Liver (tissue), 9 donors: Measurements from ENCODE around the gene FSD1. TPM values are rescaled to one million over a fixed set of nuclear protein-coding genes. Genes with fewer than 3 reads are reported as not detected.

Experiments used
- DNase-seq: peaks from one replicate; pipeline ENCODE4 v3.0.0-alpha.2; 2017; ENCODE audit warnings: low spot score
- H3K27ac ChIP-seq, 2 donors: one replicate each; pipeline ENCODE4 v1.7.0; 2013; ENCODE audit warnings: inconsistent platforms in 2 of 2, low read length in 2 of 2, control low read depth in 1 of 2, low read depth in 1 of 2, mild to moderate bottlenecking in 1 of 2
- H3K27me3 ChIP-seq, 4 donors: one replicate each; pipeline versions ENCODE4 v1.6.1 to v1.7.0; 2013; ENCODE audit warnings: low read length in 3 of 4, inconsistent platforms in 1 of 4, mild to moderate bottlenecking in 1 of 4, moderate library complexity in 1 of 4; ENCODE audit not compliant: control insufficient read depth in 4 of 4, insufficient read depth in 4 of 4
- H3K36me3 ChIP-seq, 4 donors: one replicate each; pipeline versions ENCODE4 v1.6.1 to v1.7.0; 2013; ENCODE audit warnings: low read length in 3 of 4, mild to moderate bottlenecking in 3 of 4, low read depth in 1 of 4, moderate library complexity in 1 of 4; ENCODE audit not compliant: control insufficient read depth in 4 of 4, insufficient read depth in 3 of 4
- H3K4me1 ChIP-seq, 4 donors: one replicate each; pipeline versions ENCODE4 v1.6.1 to v1.7.0; 2013; ENCODE audit warnings: low read length in 3 of 4, mild to moderate bottlenecking in 3 of 4, moderate library complexity in 1 of 4; ENCODE audit not compliant: control insufficient read depth in 4 of 4, insufficient read depth in 4 of 4
- H3K4me3 ChIP-seq, 3 donors: one replicate each; pipeline versions ENCODE4 v1.6.1 to v1.7.0; 2013; ENCODE audit warnings: low read length in 3 of 3, control low read depth in 1 of 3, low read depth in 1 of 3, mild to moderate bottlenecking in 1 of 3
- H3K9ac ChIP-seq, 2 donors: one replicate each; pipeline ENCODE4 v1.7.0; 2013; ENCODE audit warnings: low read length in 2 of 2, mild to moderate bottlenecking in 2 of 2, moderate library complexity in 2 of 2, control low read depth in 1 of 2, low read depth in 1 of 2
- H3K9me3 ChIP-seq, 4 donors: one replicate each; pipeline versions ENCODE4 v1.6.1 to v1.7.0; 2013; ENCODE audit warnings: low read length in 3 of 4; ENCODE audit not compliant: control insufficient read depth in 4 of 4
- FOXA1 ChIP-seq: IDR thresholded peaks from 2 replicates; pipeline ENCODE4 v1.6.1; 2016; ENCODE audit warnings: antibody characterized with exemption
- FOXA2 ChIP-seq: IDR thresholded peaks from 2 replicates; pipeline ENCODE4 v1.6.1; 2016; ENCODE audit warnings: antibody characterized with exemption
- HNF4A ChIP-seq, 2 donors: conservative IDR thresholded peaks; 2 replicates each; pipeline ENCODE4 v1.6.1; 2016; ENCODE audit warnings: antibody characterized with exemption in 2 of 2, mild to moderate bottlenecking in 2 of 2
- JUND ChIP-seq, 2 donors: IDR thresholded peaks; 2 replicates each; pipeline ENCODE4 v1.6.1; 2016; ENCODE audit warnings: antibody characterized with exemption in 2 of 2
- NR2F2 ChIP-seq: IDR thresholded peaks from 2 replicates; pipeline ENCODE4 v1.6.1; 2016; ENCODE audit warnings: antibody characterized with exemption
- RAD21 ChIP-seq, 2 donors: IDR thresholded peaks; 2 replicates each; pipeline ENCODE4 v1.6.1; 2016; ENCODE audit warnings: antibody characterized with exemption in 2 of 2, mild to moderate bottlenecking in 2 of 2
- RXRA ChIP-seq, 2 donors: IDR thresholded peaks; 2 replicates each; pipeline ENCODE4 v1.6.1; 2017 to 2018; ENCODE audit warnings: antibody characterized with exemption in 2 of 2, mild to moderate bottlenecking in 1 of 2
- SP1 ChIP-seq: IDR thresholded peaks from 2 replicates; pipeline ENCODE4 v1.6.1; 2018; ENCODE audit warnings: antibody characterized with exemption, mild to moderate bottlenecking
- YY1 ChIP-seq: IDR thresholded peaks from 2 replicates; pipeline ENCODE4 v1.6.1; 2016; ENCODE audit warnings: antibody characterized with exemption, mild to moderate bottlenecking
- WGBS: extraction: QIAGEN DNeasy Blood & Tissue Kit; methylation state at CpG from one replicate; pipeline ENCODE4 v1.1.7; 2013; 5-methylcytosine and 5-hydroxymethylcytosine counted together
- polyA plus RNA-seq, 2 donors: library from polyadenylated mRNA; stranded (reverse) in 1 of 2; unstranded in 1 of 2; fragments of 200-250 nt in 1 of 2; fragments of >200 nt in 1 of 2; fragmentation: Nextera tagmentation in 1 of 2; extraction: Ambion mirVana in 1 of 2; gene quantifications; one replicate each; pipeline versions ENCODE4 v1.2.1 to v1.2.3, GENCODE V29; 2013 to 2015
- total RNA-seq, 2 donors: library from RNA; depleted of rRNA; stranded (reverse); fragments of >200 nt; gene quantifications; one replicate each; pipeline ENCODE4 v1.2.3, GENCODE V29; 2014
- TF ChIP-seq, protein P1 (sequence below): fragments of 150-350 bp; IDR thresholded peaks from 2 replicates; pipeline ENCODE4 v1.5.1; 2017; ENCODE audit warnings: improper control_type of control experiment, low read depth, low read length; ENCODE audit not compliant: missing input control
- TF ChIP-seq, protein P2 (sequence below): IDR thresholded peaks from 2 replicates; pipeline ENCODE4 v1.6.1; 2016; ENCODE audit warnings: antibody characterized with exemption
- TF ChIP-seq, protein P3 (sequence below): IDR thresholded peaks from 2 replicates; pipeline ENCODE4 v1.6.1; 2016; ENCODE audit warnings: antibody characterized with exemption
- TF ChIP-seq, protein P4 (sequence below): IDR thresholded peaks from 2 replicates; pipeline ENCODE4 v1.6.1; 2016; ENCODE audit warnings: antibody characterized with exemption, mild to moderate bottlenecking
- TF ChIP-seq, protein P5 (sequence below): IDR thresholded peaks from 2 replicates; pipeline ENCODE4 v1.6.1; 2016; ENCODE audit warnings: antibody characterized with exemption
- donor health status: healthy.
- donor health status: healthy.
- donor health status: healthy.
- donor health status: healthy.
- donor health status: healthy.

Gene FSD1
- total and polyA plus RNA-seq, 4 donors: 0.05 to 0.92 (median 0.19) TPM; not detected in 1

DNA sequence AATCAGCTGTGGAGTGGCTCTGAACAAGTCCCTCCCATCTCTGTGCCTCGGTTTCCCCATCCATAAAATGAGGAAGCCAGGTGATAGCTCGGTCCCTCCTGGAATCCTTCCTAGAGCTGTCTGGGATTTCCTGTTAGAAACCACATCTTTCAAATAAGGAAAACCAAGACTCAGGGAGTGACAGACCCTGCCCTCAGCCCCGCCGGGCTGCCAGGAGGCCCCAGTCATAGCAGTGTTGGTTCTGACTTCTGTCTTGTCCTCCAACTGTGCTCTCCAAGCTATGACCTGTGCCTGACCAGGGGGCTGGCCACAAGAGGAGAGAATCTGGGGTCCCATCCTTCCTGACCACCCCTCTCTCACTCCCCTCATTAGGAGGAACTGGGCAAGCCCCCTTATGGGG, 26.4 kb upstream of the FSD1 start:
- H3K9ac ChIP-seq: no peak overlapping the region
- no peaks in the 10 kb centered on the region for H3K9me3 ChIP-seq
- H3K4me1 ChIP-seq: peaks cover 7 to 14% (median 9%) of the 10 kb centered on the region in 4 donors
- DNase-seq: no peak
- 52% methylated on average over 4 of the region's 4 CpGs for WGBS
- TF ChIP-seq SP1: no peak
- TF ChIP-seq, protein P1, sequence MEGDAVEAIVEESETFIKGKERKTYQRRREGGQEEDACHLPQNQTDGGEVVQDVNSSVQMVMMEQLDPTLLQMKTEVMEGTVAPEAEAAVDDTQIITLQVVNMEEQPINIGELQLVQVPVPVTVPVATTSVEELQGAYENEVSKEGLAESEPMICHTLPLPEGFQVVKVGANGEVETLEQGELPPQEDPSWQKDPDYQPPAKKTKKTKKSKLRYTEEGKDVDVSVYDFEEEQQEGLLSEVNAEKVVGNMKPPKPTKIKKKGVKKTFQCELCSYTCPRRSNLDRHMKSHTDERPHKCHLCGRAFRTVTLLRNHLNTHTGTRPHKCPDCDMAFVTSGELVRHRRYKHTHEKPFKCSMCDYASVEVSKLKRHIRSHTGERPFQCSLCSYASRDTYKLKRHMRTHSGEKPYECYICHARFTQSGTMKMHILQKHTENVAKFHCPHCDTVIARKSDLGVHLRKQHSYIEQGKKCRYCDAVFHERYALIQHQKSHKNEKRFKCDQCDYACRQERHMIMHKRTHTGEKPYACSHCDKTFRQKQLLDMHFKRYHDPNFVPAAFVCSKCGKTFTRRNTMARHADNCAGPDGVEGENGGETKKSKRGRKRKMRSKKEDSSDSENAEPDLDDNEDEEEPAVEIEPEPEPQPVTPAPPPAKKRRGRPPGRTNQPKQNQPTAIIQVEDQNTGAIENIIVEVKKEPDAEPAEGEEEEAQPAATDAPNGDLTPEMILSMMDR: no peak
- TF ChIP-seq RXRA (IDR thresholded peaks at IDR 0.05): no peak
- TF ChIP-seq, protein P2, sequence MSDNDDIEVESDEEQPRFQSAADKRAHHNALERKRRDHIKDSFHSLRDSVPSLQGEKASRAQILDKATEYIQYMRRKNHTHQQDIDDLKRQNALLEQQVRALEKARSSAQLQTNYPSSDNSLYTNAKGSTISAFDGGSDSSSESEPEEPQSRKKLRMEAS: no peak
- no peak for TF ChIP-seq YY1
- TF ChIP-seq RAD21 (IDR thresholded peaks at IDR 0.05): no peak
- no peak for TF ChIP-seq FOXA1
- no peak for TF ChIP-seq NR2F2
- no peaks in the 10 kb centered on the region for H3K27me3 ChIP-seq
- no peak overlapping the region for H3K27ac ChIP-seq
- no peak overlapping the region for H3K4me3 ChIP-seq
- H3K36me3 ChIP-seq: no peaks in the 10 kb centered on the region

DNA sequence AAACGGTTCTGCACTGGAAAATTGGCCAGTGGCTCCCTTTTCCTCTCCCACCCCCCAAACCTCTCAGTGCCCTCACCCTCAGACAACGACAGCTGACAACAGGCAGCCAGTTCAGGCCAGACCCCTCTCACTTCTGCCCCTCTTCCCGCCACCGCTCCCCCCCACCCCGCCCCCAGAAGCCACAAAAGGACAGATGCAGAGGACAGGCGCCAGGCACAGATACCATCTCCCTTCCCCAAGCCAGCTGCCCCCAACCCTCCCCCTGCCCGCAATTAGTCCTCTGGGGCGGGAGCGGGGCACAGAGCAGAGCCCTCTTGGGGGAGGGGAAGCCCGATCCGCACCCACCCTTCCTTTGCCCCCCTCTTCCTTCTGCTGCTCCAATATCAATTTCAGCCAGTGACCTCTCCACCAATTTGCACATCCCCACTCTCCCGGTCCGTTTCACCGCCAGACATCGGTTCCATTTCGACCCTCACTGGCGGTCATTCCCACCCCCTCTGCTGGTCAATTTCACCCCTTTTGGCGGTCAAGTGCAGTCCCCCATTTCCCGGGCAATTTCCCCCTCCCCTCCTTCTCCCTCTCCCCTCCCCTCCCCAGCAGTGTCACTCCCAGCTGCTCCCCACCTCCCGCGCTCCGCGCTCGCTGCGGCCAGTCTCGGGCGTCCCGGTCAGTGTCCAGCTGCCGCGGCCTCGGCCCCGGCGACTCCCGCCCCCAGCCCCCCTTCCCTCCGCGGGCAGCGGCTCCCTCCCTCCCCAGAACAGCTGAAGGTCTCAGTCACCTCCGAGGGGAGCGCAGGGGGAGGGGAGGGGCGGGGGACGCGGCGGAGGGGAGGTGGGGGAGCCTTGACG, 25.8 kb upstream of the FSD1 start, which contains the start of gene SHD:
SHD (plus strand) TSS at position 848 of the 848 bp plus-strand sequence. CDS start 798 bp downstream, outside the sequence.
- no peaks in the 10 kb centered on the region for H3K9me3 ChIP-seq
- peaks cover 7 to 14% (median 9%) of the 10 kb centered on the region in 4 donors for H3K4me1 ChIP-seq
- H3K27me3 ChIP-seq: no peaks in the 10 kb centered on the region
- H3K36me3 ChIP-seq: no peaks in the 10 kb centered on the region
- TF ChIP-seq, protein P2: no peak
- TF ChIP-seq NR2F2 (no peak), FOXA1 (no peak), RXRA (IDR thresholded peaks at IDR 0.05) (no peak), RAD21 (IDR thresholded peaks at IDR 0.05) (no peak), HNF4A (conservative IDR thresholded peaks at IDR 0.05) (no peak), FOXA2 (no peak), JUND (IDR thresholded peaks at IDR 0.05) (no peak)
- TF ChIP-seq, protein P3, sequence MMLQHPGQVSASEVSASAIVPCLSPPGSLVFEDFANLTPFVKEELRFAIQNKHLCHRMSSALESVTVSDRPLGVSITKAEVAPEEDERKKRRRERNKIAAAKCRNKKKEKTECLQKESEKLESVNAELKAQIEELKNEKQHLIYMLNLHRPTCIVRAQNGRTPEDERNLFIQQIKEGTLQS: no peak
- TF ChIP-seq, protein P4, sequence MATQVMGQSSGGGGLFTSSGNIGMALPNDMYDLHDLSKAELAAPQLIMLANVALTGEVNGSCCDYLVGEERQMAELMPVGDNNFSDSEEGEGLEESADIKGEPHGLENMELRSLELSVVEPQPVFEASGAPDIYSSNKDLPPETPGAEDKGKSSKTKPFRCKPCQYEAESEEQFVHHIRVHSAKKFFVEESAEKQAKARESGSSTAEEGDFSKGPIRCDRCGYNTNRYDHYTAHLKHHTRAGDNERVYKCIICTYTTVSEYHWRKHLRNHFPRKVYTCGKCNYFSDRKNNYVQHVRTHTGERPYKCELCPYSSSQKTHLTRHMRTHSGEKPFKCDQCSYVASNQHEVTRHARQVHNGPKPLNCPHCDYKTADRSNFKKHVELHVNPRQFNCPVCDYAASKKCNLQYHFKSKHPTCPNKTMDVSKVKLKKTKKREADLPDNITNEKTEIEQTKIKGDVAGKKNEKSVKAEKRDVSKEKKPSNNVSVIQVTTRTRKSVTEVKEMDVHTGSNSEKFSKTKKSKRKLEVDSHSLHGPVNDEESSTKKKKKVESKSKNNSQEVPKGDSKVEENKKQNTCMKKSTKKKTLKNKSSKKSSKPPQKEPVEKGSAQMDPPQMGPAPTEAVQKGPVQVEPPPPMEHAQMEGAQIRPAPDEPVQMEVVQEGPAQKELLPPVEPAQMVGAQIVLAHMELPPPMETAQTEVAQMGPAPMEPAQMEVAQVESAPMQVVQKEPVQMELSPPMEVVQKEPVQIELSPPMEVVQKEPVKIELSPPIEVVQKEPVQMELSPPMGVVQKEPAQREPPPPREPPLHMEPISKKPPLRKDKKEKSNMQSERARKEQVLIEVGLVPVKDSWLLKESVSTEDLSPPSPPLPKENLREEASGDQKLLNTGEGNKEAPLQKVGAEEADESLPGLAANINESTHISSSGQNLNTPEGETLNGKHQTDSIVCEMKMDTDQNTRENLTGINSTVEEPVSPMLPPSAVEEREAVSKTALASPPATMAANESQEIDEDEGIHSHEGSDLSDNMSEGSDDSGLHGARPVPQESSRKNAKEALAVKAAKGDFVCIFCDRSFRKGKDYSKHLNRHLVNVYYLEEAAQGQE: no peak
- TF ChIP-seq, protein P1: no peak
- TF ChIP-seq, protein P5, sequence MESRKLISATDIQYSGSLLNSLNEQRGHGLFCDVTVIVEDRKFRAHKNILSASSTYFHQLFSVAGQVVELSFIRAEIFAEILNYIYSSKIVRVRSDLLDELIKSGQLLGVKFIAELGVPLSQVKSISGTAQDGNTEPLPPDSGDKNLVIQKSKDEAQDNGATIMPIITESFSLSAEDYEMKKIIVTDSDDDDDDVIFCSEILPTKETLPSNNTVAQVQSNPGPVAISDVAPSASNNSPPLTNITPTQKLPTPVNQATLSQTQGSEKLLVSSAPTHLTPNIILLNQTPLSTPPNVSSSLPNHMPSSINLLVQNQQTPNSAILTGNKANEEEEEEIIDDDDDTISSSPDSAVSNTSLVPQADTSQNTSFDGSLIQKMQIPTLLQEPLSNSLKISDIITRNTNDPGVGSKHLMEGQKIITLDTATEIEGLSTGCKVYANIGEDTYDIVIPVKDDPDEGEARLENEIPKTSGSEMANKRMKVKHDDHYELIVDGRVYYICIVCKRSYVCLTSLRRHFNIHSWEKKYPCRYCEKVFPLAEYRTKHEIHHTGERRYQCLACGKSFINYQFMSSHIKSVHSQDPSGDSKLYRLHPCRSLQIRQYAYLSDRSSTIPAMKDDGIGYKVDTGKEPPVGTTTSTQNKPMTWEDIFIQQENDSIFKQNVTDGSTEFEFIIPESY: no peak
- no peak within 1 kb of the TSS for H3K9ac ChIP-seq
- H3K27ac ChIP-seq: no peak within 1 kb of the TSS
- no peak for DNase-seq
- 11% methylated on average over 44 of the region's 44 CpGs for WGBS
- peak within 1 kb of the TSS in 2 of 3 donors; percentile 20 to 54 for H3K4me3 ChIP-seq
